CD14-positive monocyte (primary cell): ENCODE measurements around the gene TGFA. TPM values are rescaled to one million over a fixed set of nuclear protein-coding genes. Genes with fewer than 3 reads are reported as not detected.

ENCODE experiments used
- DNase-seq, 3 donors: peaks; one replicate each; pipeline ENCODE4 v3.0.0-alpha.2; 2011 to 2022
- H2AFZ ChIP-seq: 2 replicates; pipeline ENCODE4 v1.6.0; 2012; ENCODE audit warnings: mild to moderate bottlenecking, low read depth, low read length, inconsistent platforms; ENCODE audit not compliant: insufficient read depth, poor library complexity, severe bottlenecking
- H3K27ac ChIP-seq, 2 donors: 1 replicate in 1 of 2; 2 replicates in 1 of 2; pipeline ENCODE4 v1.5.1; 2012 to 2013; ENCODE audit warnings: low read length in 2 of 2, control low read depth in 1 of 2, inconsistent platforms in 1 of 2, low read depth in 1 of 2, mild to moderate bottlenecking in 1 of 2
- H3K27me3 ChIP-seq, 2 donors: one replicate each; pipeline versions ENCODE4 v1.6.0 to v1.6.1; 2011 to 2013; ENCODE audit warnings: low read length in 2 of 2; ENCODE audit not compliant: control insufficient read depth in 2 of 2, insufficient read depth in 2 of 2
- H3K36me3 ChIP-seq, 2 donors: replicated peaks in 1 of 2; 1 replicate in 1 of 2; 2 replicates in 1 of 2; pipeline versions ENCODE4 v1.5.1 to v1.6.1; 2012 to 2013; ENCODE audit warnings: low read length in 2 of 2, control low read depth in 1 of 2, inconsistent platforms in 1 of 2, mild to moderate bottlenecking in 1 of 2; ENCODE audit not compliant: insufficient read depth in 2 of 2, control insufficient read depth in 1 of 2
- H3K4me1 ChIP-seq, 2 donors: 1 replicate in 1 of 2; 2 replicates in 1 of 2; pipeline versions ENCODE4 v1.5.1 to v1.6.1; 2012 to 2013; ENCODE audit warnings: low read length in 2 of 2, control low read depth in 1 of 2, inconsistent platforms in 1 of 2, mild to moderate bottlenecking in 1 of 2, moderate library complexity in 1 of 2; ENCODE audit not compliant: insufficient read depth in 2 of 2, control insufficient read depth in 1 of 2
- H3K4me2 ChIP-seq: replicated peaks from 2 replicates; pipeline ENCODE3; 2012; ENCODE audit warnings: low read length, moderate library complexity, mild to moderate bottlenecking; ENCODE audit not compliant: poor library complexity, severe bottlenecking; ENCODE audit errors: extremely low read depth
- H3K4me3 ChIP-seq, 3 experiments: fragments of 200-600 bp in 1 of 3; sonication (generic) in 1 of 3; replicated peaks in 1 of 3; 1 replicate in 2 of 3; 2 replicates in 1 of 3; pipeline ENCODE4 v1.5.1; 2011 to 2013; ENCODE audit warnings: low read length in 3 of 3, mild to moderate bottlenecking in 3 of 3, control low read depth in 2 of 3, low read depth in 2 of 3, inconsistent platforms in 1 of 3, moderate library complexity in 1 of 3
- H3K79me2 ChIP-seq: 2 replicates; pipeline ENCODE4 v1.6.0; 2012; ENCODE audit warnings: mild to moderate bottlenecking, control low read depth, inconsistent platforms, low read length, moderate library complexity; ENCODE audit not compliant: insufficient read depth
- H3K9ac ChIP-seq: 2 replicates; pipeline ENCODE4 v1.6.0; 2017; ENCODE audit warnings: low read length, mild to moderate bottlenecking; ENCODE audit not compliant: insufficient read depth, poor library complexity, severe bottlenecking
- H3K9me3 ChIP-seq, 2 donors: replicated peaks in 1 of 2; 1 replicate in 1 of 2; 2 replicates in 1 of 2; pipeline versions ENCODE4 v1.5.1 to v1.6.1; 2012 to 2013; ENCODE audit warnings: low read length in 2 of 2, control low read depth in 1 of 2; ENCODE audit not compliant: control insufficient read depth in 1 of 2, insufficient read depth in 1 of 2
- H4K20me1 ChIP-seq: 2 replicates; pipeline ENCODE4 v1.6.0; 2012; ENCODE audit warnings: mild to moderate bottlenecking, low read length, control low read depth, moderate library complexity; ENCODE audit not compliant: insufficient read depth
- H3K27ac Mint-ChIP-seq, 7 donors: one replicate each; pipeline ENCODE4 v1.8.0; 2020; ENCODE audit warnings: mild to moderate bottlenecking in 7 of 7, mixed read lengths in 7 of 7, moderate library complexity in 6 of 7, inconsistent platforms in 2 of 7
- H3K27me3 Mint-ChIP-seq, 3 donors: one replicate each; pipeline ENCODE4 v1.8.0; 2021 to 2022; ENCODE audit warnings: low read depth in 3 of 3, mild to moderate bottlenecking in 3 of 3, mixed read lengths in 3 of 3, moderate library complexity in 3 of 3, inconsistent platforms in 1 of 3
- H3K36me3 Mint-ChIP-seq, 2 donors: one replicate each; pipeline ENCODE4 v1.8.0; 2020; ENCODE audit warnings: mixed read lengths in 2 of 2, inconsistent platforms in 1 of 2, mild to moderate bottlenecking in 1 of 2
- H3K4me1 Mint-ChIP-seq: one replicate; pipeline ENCODE4 v1.8.0; 2020; ENCODE audit warnings: mild to moderate bottlenecking, mixed read lengths
- H3K4me3 Mint-ChIP-seq, 2 donors: one replicate each; pipeline ENCODE4 v1.8.0; 2020; ENCODE audit warnings: mild to moderate bottlenecking in 2 of 2, mixed read lengths in 2 of 2, moderate library complexity in 1 of 2
- H3K9me3 Mint-ChIP-seq, 7 donors: one replicate each; pipeline ENCODE4 v1.8.0; 2020 to 2022; ENCODE audit warnings: mixed read lengths in 7 of 7, mild to moderate bottlenecking in 6 of 7, moderate library complexity in 6 of 7, inconsistent platforms in 2 of 7
- WGBS: methylation state at CpG from one replicate; pipeline ENCODE4 v1.1.5; 2013; ENCODE audit warnings: missing lambda C conversion rate; ENCODE audit not compliant: insufficient coverage; 5-methylcytosine and 5-hydroxymethylcytosine counted together
- intact Hi-C, 2 donors: fragments of 100-400 bp; cut with micrococcal nuclease; formaldehyde crosslinking; loops; one replicate each; pipeline versions ENCODE4 v1.15.0 to v1.15.1; 2023
- polyA plus RNA-seq, 3 donors: library from polyadenylated mRNA; depleted of rRNA in 1 of 3; unstranded in 2 of 3; stranded (reverse) in 1 of 3; fragments of 300-500 nt in 2 of 3; fragments of >200 nt in 1 of 3; fragmentation: Illumina TruSeq in 2 of 3; gene quantifications; 1 replicate in 2 of 3; 2 replicates in 1 of 3; pipeline ENCODE4 v1.2.3, GENCODE V29; 2012 to 2021
- TF ChIP-seq, protein P1 (sequence below): fragments of 200-600 bp; IDR thresholded peaks from one replicate; pipeline ENCODE4 v1.8.0; 2022; ENCODE audit warnings: antibody characterized with exemption, mild to moderate bottlenecking

Gene TGFA
- polyA plus RNA-seq, 3 donors: 1.7 to 2.5 (median 1.7) TPM

DNA sequence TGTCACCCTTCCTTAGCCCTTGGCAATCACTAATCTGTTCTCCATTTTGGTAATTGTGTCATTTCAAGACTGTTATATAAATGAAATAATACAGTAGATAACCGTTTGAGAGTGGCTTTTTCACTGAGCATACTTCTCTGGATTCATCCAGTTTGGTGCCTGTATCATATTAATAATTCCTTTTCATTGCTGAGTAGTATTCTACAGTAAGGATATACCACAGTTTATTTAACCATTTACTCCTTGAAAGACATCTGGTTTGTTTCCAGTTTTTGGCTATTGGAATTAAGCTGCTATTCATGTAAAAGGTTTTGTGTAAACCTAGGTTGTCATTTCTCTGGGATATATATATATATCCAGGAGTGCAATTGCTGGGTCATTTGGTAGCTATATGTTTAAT lies 44.6 kb upstream of the TGFA start:
- H3K27ac ChIP-seq: no peak overlapping the region
- H3K9me3 Mint-ChIP-seq: peaks cover 0 to 4% (median 2%) of the 10 kb centered on the region in 7 donors

DNA sequence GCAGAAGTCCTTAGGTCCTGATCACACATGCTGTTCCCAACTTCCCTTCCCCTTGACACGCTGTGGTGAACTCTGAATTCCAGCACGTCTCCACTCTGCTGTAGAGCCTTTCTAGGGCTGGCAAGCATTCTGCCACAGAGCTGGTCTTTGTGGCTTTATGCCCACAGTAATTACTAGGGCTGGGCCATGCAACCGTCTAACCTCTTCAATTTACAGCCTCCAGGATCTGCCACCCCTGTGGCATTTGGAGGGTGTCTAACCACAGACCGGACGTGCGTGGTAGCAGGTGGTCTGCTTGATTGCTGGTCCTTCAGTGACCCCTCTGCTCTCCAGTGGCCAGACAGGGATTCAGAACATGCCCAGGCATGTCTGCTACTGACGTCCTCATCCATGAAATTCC lies 43.1 kb upstream of the TGFA start:
- H3K27me3 Mint-ChIP-seq: peaks cover 0 to 4% (median 4%) of the 10 kb centered on the region in 3 donors
- Histone ChIP-seq H4K20me1 (no peaks in the 10 kb centered on the region), H3K9ac (no peak overlapping the region), H3K27ac (no peak overlapping the region), H2AFZ (no peak overlapping the region), H3K4me1 (no peaks in the 10 kb centered on the region), H3K9me3 (no peaks in the 10 kb centered on the region), H3K79me2 (no peaks in the 10 kb centered on the region), H3K36me3 (no peaks in the 10 kb centered on the region), H3K4me2 (no peak overlapping the region), H3K4me3 (no peak overlapping the region), H3K27me3 (no peaks in the 10 kb centered on the region)
- no peak for DNase-seq
- intact Hi-C loops: no loop called here
- no peak overlapping the region for H3K27ac Mint-ChIP-seq
- no peaks in the 10 kb centered on the region for H3K4me1 Mint-ChIP-seq
- 38% methylated on average over 2 of the region's 7 CpGs for WGBS
- no peak overlapping the region for H3K4me3 Mint-ChIP-seq
- peaks cover 0 to 4% (median 2%) of the 10 kb centered on the region in 7 donors for H3K9me3 Mint-ChIP-seq
- TF ChIP-seq, protein P1, sequence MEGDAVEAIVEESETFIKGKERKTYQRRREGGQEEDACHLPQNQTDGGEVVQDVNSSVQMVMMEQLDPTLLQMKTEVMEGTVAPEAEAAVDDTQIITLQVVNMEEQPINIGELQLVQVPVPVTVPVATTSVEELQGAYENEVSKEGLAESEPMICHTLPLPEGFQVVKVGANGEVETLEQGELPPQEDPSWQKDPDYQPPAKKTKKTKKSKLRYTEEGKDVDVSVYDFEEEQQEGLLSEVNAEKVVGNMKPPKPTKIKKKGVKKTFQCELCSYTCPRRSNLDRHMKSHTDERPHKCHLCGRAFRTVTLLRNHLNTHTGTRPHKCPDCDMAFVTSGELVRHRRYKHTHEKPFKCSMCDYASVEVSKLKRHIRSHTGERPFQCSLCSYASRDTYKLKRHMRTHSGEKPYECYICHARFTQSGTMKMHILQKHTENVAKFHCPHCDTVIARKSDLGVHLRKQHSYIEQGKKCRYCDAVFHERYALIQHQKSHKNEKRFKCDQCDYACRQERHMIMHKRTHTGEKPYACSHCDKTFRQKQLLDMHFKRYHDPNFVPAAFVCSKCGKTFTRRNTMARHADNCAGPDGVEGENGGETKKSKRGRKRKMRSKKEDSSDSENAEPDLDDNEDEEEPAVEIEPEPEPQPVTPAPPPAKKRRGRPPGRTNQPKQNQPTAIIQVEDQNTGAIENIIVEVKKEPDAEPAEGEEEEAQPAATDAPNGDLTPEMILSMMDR: no peak
- H3K36me3 Mint-ChIP-seq: no peaks in the 10 kb centered on the region

More for the DNA sequence above, 44.6 kb upstream of the TGFA start:
- Mint-ChIP-seq H3K4me1 (no peaks in the 10 kb centered on the region), H3K36me3 (no peaks in the 10 kb centered on the region), H3K27ac (no peak overlapping the region), H3K4me3 (no peak overlapping the region), H3K27me3 (peaks cover 0 to 6% (median 4%) of the 10 kb centered on the region in 3 donors)
- H2AFZ ChIP-seq: no peak overlapping the region
- DNase-seq: no peak
- no peaks in the 10 kb centered on the region for H3K27me3 ChIP-seq
- no peaks in the 10 kb centered on the region for H3K4me1 ChIP-seq
- intact Hi-C loops: no loop called here
- no peak overlapping the region for H3K9ac ChIP-seq
- no peak overlapping the region for H3K4me2 ChIP-seq
- no peaks in the 10 kb centered on the region for H4K20me1 ChIP-seq
- H3K9me3 ChIP-seq: no peaks in the 10 kb centered on the region
- no peaks in the 10 kb centered on the region for H3K36me3 ChIP-seq
- TF ChIP-seq, protein P1: no peak
- no peak overlapping the region for H3K4me3 ChIP-seq
- WGBS: no CpG with 5 or more reads among the region's 1 CpG
- no peaks in the 10 kb centered on the region for H3K79me2 ChIP-seq
